GM18870 (cell line): Measurements from ENCODE around the gene TRAPPC10.
"Not testable (repeated sequence)": the region's sequence is repeated elsewhere in the genome, so short reads cannot be mapped to it uniquely, and the experiment has no call there.

Source experiments
- ATAC-seq: cut with Tn5 transposase; IDR thresholded peaks from one replicate; pipeline ENCODE4 v1.9.1; 2021; ENCODE audit warnings: moderate library complexity; ENCODE audit not compliant: unreplicated experiment

Gene TRAPPC10

GRCh38 chr21:44140552-44140932, 128.4 kb downstream of the TRAPPC10 start:
- not testable (repeated sequence) for ATAC-seq

- ATAC-seq, result not testable (repeated sequence)
Measured at GRCh38 chr21:44142470-44142869, 130.4 kb downstream of the TRAPPC10 start.

- not testable (repeated sequence) for ATAC-seq
Measured at GRCh38 chr21:44143380-44143779, 131.3 kb downstream of the TRAPPC10 start.

- not testable (repeated sequence) for ATAC-seq
Measured at GRCh38 chr21:44143996-44144395, 131.9 kb downstream of the TRAPPC10 start.

GRCh38 chr21:44144784-44145602, 132.9 kb downstream of the TRAPPC10 start:
- ATAC-seq, result not testable (repeated sequence)

- not testable (repeated sequence) for ATAC-seq
Measured at GRCh38 chr21:44145616-44146015, 133.5 kb downstream of the TRAPPC10 start.

- not testable (repeated sequence) for ATAC-seq
Measured at GRCh38 chr21:44147108-44147507, 135.0 kb downstream of the TRAPPC10 start.

GRCh38 chr21:44150255-44150654, 138.1 kb downstream of the TRAPPC10 start:
- ATAC-seq, result not testable (repeated sequence)

GRCh38 chr21:44153214-44153888, 141.2 kb downstream of the TRAPPC10 start:
- not testable (repeated sequence) for ATAC-seq

- not testable (repeated sequence) for ATAC-seq
Measured at GRCh38 chr21:44153889-44154228, 141.8 kb downstream of the TRAPPC10 start.

GRCh38 chr21:44154816-44155230, 142.7 kb downstream of the TRAPPC10 start:
- ATAC-seq, result peak; percentile 25

- ATAC-seq, result peak; percentile 46
Measured at GRCh38 chr21:44155231-44155993, 143.3 kb downstream of the TRAPPC10 start.

- not testable (repeated sequence) for ATAC-seq
Measured at GRCh38 chr21:44155994-44156380, 143.9 kb downstream of the TRAPPC10 start.
